Measurements from ENCODE around the gene TOP2A. TPM values are rescaled to one million over a fixed set of nuclear protein-coding genes. Genes with fewer than 3 reads are reported as not detected.

The TOP2A gene
- total RNA-seq, 4 donors from 2014 or later, result 0.26 to 1.6 (median 1.0) TPM

GRCh38 chr17:40344421-40345160 lies 73.1 kb downstream of the TOP2A start:
- Histone ChIP-seq H3K4me3 (peak overlapping the region; percentile 70 to 81 (median 76)), H3K27me3 (no peaks in the 10 kb centered on the region), H3K27ac (peak overlapping the region; percentile 95 to 100 (median 98)), H3K4me1 (peaks cover 86 to 90% of the 10 kb centered on the region in 2 donors), H3K36me3 (no peaks in the 10 kb centered on the region), H3K9me3 (no peaks in the 10 kb centered on the region)
- ATAC-seq (no peak), DNase-seq (no peak)
- TF ChIP-seq CTCF (IDR thresholded peaks at IDR 0.05 in 4 of 5, conservative IDR thresholded peaks at IDR 0.05 in 1 of 5) (no peak), POLR2A (IDR thresholded peaks at IDR 0.05) (no peak)
- in situ Hi-C loops (cut with MboI; ENCODE audit: low sequenced_read_pairs in 4 of 4), result no loop called here
- intact Hi-C loops (cut with DNase I; ENCODE audit: low total_unique reads), result loop anchor here (1.0 to 10.0 kb wide), 3 partner anchors 35 to 1150 kb away; partner anchors contain the start of genes CACNB1, MSL1 and RARA

- no peak for TF ChIP-seq CTCF (IDR thresholded peaks at IDR 0.05 in 4 of 5, conservative IDR thresholded peaks at IDR 0.05 in 1 of 5)
- TF ChIP-seq POLR2A (IDR thresholded peaks at IDR 0.05), result no peak
- in situ Hi-C loops (cut with MboI; ENCODE audit: low sequenced_read_pairs in 4 of 4) (no loop called here), intact Hi-C loops (cut with DNase I; ENCODE audit: low total_unique reads) (loop anchor here (1.0 to 10.0 kb wide), 3 partner anchors 34 to 1149 kb away; partner anchors contain the start of genes CACNB1, MSL1 and RARA)
- DNase-seq, result peak in 1 of 2 donors; percentile 53
- H3K27me3 ChIP-seq, result no peaks in the 10 kb centered on the region
- no peaks in the 10 kb centered on the region for H3K36me3 ChIP-seq
- H3K4me3 ChIP-seq, result peak overlapping the region; percentile 70 to 81 (median 76)
- peaks cover 84 to 89% of the 10 kb centered on the region in 2 donors for H3K4me1 ChIP-seq
- H3K27ac ChIP-seq, result peak overlapping the region; percentile 95 to 100 (median 98)
- no peaks in the 10 kb centered on the region for H3K9me3 ChIP-seq
- ATAC-seq, result no peak
These were observed 74.2 kb downstream of the TOP2A start for GRCh38 chr17:40343219-40344119.

GRCh38 chr17:40342504-40343218 lies 75.0 kb downstream of the TOP2A start:
- Histone ChIP-seq H3K4me1 (peaks cover 83 to 86% of the 10 kb centered on the region in 2 donors), H3K9me3 (no peaks in the 10 kb centered on the region), H3K27me3 (no peaks in the 10 kb centered on the region), H3K27ac (peak overlapping the region; percentile 95 to 100 (median 98)), H3K36me3 (no peaks in the 10 kb centered on the region), H3K4me3 (peak overlapping the region; percentile 70 to 81 (median 76))
- DNase-seq, result no peak
- TF ChIP-seq CTCF (IDR thresholded peaks at IDR 0.05 in 4 of 5, conservative IDR thresholded peaks at IDR 0.05 in 1 of 5) (no peak), POLR2A (IDR thresholded peaks at IDR 0.05) (no peak)
- in situ Hi-C loops (cut with MboI; ENCODE audit: low sequenced_read_pairs in 4 of 4), result no loop called here
- intact Hi-C loops (cut with DNase I; ENCODE audit: low total_unique reads), result loop anchor here (5.0 to 10.0 kb wide), 2 partner anchors 220 to 1148 kb away; partner anchors contain the start of genes CACNB1 and MSL1
- no peak for ATAC-seq

GRCh38 chr17:40341808-40342503 lies 75.7 kb downstream of the TOP2A start:
- Histone ChIP-seq H3K9me3 (no peaks in the 10 kb centered on the region), H3K27me3 (no peaks in the 10 kb centered on the region), H3K27ac (peak overlapping the region; percentile 95 to 100 (median 98)), H3K4me1 (peaks cover 78 to 86% of the 10 kb centered on the region in 2 donors), H3K36me3 (no peaks in the 10 kb centered on the region), H3K4me3 (peak overlapping the region; percentile 70 to 81 (median 76))
- in situ Hi-C loops (cut with MboI; ENCODE audit: low sequenced_read_pairs in 4 of 4), result no loop called here
- TF ChIP-seq POLR2A (IDR thresholded peaks at IDR 0.05) (no peak), CTCF (IDR thresholded peaks at IDR 0.05 in 4 of 5, conservative IDR thresholded peaks at IDR 0.05 in 1 of 5) (no peak)
- ATAC-seq (peak; percentile 19 to 40), DNase-seq (peak; percentile 72 to 73)
- intact Hi-C loops (cut with DNase I; ENCODE audit: low total_unique reads), result loop anchor here (1.0 to 10.0 kb wide), 3 partner anchors 21 to 1147 kb away; partner anchors contain the start of genes CACNB1 and MSL1
